ENCODE data around the gene VGLL2.

VGLL2 gene

DNA sequence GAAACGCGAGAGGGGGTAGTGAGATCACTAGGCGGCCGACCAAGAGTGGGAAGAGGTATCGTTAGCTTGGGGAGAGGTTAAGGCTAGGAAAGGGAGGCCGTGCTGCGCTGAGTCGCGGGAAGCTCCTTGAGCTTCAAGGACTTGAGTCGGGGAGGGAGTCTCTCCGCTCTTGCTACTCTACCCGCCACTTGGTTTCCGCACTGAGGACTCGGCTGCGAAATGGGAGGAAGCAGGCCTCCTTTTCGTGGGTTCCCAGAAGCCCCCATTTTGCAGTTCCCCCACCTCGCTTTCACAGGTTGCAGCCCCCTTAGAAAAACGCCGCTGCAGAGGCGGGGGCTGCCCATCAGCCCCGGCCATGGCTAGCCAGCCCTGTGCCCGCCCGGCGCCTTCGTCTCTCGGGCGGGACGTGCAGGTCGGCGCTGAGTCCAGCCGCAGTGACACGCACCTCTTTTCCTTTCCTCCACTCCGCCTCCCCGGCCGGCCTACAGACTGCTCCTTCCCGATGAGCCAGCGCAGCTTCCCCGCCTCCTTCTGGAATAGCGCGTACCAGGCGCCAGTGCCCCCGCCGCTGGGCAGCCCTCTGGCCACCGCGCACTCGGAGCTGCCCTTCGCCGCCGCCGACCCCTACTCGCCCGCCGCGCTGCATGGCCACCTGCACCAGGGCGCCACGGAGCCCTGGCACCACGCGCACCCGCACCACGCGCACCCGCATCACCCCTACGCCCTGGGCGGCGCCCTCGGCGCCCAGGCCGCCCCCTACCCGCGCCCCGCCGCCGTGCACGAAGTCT is 4.9 kb downstream of the VGLL2 start:
- no peak for DNase-seq

GRCh38 chr6:117270843-117271507 is 5.6 kb downstream of the VGLL2 start:
- no peak for DNase-seq

DNA sequence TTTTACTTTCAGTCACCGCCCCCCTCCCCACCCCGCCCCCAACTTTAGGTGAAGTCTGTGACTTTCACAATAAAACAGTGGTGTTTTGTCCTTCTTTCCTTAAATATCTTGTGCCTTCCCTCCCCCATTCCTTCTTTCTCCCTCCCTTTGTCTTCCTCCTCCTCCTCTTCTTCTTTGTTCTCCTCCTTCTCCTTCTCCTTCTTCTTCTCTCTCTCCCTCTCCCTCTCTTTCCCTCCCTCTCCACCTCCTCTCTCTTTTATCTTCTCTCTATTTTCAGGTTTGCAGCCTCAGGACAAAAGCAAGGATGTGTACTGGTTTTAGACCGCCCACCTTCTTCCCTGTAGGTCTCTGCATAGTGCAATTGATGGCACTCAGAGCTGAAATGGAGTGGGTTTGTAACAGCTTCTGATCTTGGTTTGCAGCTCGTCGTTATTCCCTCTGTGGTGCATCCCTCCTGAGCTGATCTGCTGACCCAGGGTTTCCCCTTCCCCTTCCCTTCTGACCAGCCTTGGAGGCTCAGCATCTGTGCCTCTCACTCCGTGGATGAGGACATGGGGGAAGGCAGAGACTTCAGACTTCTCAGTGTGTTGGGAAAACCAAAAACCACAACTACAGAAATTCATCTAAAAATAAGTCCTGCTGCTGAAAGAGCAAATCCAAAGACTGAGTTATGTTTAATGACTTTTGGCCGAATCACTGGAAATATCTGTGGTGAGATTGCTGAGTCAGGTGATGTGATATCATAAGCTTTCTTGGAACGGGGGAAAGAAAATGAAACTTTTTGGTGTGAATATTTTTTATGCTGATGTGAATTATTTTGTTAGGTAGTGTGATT is 6.9 kb downstream of the VGLL2 start:
- DNase-seq = no peak

- no peak for DNase-seq
Measured at GRCh38 chr6:117272891-117273290, 7.5 kb downstream of the VGLL2 start.

DNA sequence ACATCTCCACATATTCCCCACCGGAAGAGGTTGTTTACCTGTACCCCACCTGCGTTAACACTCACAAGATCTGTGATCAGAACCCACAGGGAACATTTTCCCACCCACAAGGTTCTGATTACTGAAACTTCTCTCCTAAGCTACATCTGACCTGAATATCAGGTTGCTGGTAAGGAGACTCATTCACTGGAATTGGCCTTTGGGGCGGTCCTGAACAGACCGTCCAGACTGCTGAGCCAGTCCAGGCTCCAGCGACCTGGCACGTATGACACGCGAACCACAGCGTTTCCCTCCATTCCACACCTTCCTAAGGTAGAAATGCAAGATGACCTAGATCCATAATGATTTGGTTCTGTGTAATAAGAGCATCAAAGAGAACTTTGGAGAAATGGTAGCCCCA is 9.8 kb downstream of the VGLL2 start:
- DNase-seq = no peak

GRCh38 chr6:117275711-117276110 is 10.4 kb downstream of the VGLL2 start:
- DNase-seq = no peak

GRCh38 chr6:117276778-117277316 is 11.5 kb downstream of the VGLL2 start:
- no peak for DNase-seq

DNA sequence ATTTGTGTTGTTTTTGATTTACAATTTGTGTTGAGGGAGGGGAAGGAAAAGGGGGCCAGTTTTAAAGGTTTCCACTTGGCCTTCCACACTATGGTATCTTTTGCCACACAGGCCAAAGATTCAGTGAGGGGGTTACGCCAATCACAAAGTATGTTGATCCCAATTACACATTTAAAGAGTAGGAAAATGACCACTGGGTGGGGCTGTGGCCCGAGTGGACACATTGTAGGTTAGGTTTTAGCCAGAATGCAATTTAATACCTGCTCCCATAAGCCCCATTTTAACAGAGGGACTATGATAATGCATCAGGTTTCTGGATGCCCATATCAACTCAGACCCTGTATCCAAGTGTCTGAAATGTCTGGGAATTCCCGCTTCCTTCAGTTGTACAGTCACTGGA is 15.6 kb downstream of the VGLL2 start:
- no peak for DNase-seq

GRCh38 chr6:117288083-117288715 is 22.8 kb downstream of the VGLL2 start:
- DNase-seq = no peak

GRCh38 chr6:117290173-117290846 is 25.0 kb downstream of the VGLL2 start:
- DNase-seq = no peak

DNA sequence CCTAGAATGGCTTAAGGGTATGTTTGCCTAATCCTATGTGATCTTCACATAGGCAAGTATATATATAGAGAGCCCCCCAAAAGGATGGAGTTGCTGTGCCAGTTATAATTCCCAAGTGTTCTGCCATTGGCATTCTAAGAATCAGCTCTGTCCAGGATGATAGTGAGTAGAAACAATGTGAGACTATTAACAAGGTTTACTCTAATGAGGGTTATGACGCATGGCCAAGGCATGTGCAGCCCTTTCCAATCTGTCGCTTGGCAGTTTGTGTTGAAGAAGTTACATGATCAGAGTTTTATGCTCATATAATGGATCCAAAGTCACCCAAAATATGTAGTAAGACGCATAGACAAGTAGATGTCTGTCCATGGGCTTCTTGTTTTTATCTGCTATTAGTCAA is 33.6 kb downstream of the VGLL2 start:
- no peak for DNase-seq

DNA sequence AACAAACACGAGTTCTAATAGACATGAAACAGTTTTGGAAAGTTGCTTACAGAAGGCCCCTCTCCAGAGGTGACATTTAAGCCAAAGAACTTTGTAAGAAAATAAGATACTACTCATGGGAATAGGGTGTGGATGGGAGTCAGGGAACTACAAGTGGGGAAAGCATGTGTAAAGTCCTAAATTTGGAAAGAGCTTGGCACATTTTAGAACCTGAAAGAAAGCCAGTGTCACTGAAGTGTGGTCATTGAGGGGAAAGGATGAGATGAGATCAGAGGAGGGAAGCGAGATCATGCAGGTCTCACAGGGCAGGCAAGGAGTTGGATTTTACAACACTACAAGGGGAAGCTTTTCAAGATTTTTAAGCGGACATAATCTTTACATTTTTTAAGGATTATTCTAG is 38.0 kb downstream of the VGLL2 start:
- no peak for DNase-seq

DNA sequence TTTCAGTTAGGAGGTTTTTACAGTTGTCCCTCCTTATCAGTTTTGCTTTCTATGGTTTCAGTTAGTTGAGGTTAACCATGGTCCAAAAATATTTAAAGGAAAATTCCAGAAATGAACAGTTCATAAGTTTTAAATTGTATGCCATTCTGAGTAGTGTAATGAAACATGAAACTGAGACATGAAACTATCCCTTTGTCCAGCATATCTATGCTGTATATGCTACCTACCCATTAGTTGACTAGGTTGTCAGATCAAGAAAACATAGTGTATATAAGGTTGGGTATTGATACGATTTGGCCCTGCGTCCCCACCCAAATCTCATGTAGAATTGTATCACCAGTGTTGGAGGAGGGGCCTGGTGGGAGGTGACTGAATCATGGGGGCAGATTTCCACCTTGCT is 39.1 kb downstream of the VGLL2 start:
- DNase-seq = no peak

- no peak for DNase-seq
Measured at GRCh38 chr6:117306227-117306790, 41.0 kb downstream of the VGLL2 start.

DNA sequence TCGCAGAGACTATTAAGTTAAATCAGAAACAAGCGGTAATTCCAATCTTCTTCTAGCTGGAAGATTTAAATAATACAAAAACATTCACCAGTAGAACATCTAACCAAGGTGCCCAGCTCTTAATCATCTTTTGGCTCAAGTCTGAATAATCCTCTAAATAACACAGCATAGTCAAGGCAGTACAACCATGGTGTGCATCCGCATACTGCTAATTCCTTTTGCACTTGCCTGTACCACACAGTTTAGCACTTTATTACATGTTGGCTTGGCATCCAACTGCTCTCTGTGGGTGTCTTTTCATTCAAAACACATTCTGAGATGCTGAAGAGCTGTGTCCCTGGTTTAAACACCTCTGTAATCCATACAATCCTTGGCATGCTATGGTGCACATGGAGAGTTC is 42.3 kb downstream of the VGLL2 start:
- no peak for DNase-seq

DNA sequence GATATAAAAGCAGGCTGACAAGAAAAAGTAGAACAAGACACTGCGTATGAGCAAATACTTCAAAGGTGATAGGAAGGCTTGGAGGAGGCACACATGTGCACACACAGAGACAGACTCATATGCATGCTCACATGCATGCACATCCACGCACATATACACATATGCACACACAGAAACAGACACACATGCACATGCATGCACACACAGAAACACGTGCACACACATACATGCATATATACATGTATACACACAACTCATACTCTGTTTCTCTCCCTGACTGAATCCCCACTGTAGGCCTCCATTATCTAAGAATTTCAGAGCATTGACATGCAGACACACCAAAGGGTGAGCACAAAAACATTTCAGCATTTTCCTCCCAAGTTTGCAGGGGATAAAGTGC is 43.7 kb downstream of the VGLL2 start:
- no peak for DNase-seq

GRCh38 chr6:117309611-117310010 is 44.3 kb downstream of the VGLL2 start:
- no peak for DNase-seq

DNA sequence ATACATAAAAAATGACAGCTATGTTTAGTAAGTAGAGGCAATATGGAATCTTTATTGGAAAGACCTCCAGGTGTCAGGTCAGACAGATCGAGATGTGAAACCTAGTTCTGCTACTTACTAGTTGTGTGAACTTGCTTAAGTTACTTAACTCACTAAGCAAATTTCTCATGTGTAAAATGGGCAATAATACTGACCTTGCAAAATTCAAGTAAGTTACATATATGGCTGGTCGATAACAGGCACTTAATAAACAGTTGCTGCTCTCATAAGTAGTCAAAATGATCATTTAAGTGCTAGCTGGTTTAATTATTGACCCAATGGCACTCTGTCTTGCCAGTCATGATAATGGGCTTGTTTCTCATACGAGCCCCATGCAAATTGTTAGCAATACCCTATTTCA is 46.0 kb downstream of the VGLL2 start:
- no peak for DNase-seq

- DNase-seq = no peak
Measured at GRCh38 chr6:117311726-117312125, 46.4 kb downstream of the VGLL2 start.

GRCh38 chr6:117317261-117317660 is 51.9 kb downstream of the VGLL2 start:
- DNase-seq = no peak

Data from CD4-positive, alpha-beta T cell treated with Interferon gamma for 1 hour (primary cell).